Nephron progenitor cell (in vitro differentiated cells): ENCODE measurements around the gene ZDHHC14.
A peak's percentile ranks its signal among the peaks of the same experiment; 100 is the strongest.

ENCODE experiments used
- DNase-seq: peaks from one replicate; pipeline ENCODE4 v3.0.0; 2021
- H3K27ac Mint-ChIP-seq: 2 replicates; pipeline ENCODE4 v1.8.0; 2021; ENCODE audit warnings: mild to moderate bottlenecking, moderate library complexity, mixed read lengths
- H3K27me3 Mint-ChIP-seq: 2 replicates; pipeline ENCODE4 v1.8.0; 2021; ENCODE audit warnings: mild to moderate bottlenecking, low read depth, mixed read lengths; ENCODE audit not compliant: poor library complexity
- H3K36me3 Mint-ChIP-seq: 2 replicates; pipeline ENCODE4 v1.8.0; 2021; ENCODE audit warnings: low read depth, mixed read lengths
- H3K4me1 Mint-ChIP-seq: 2 replicates; pipeline ENCODE4 v1.8.0; 2021; ENCODE audit warnings: mixed read lengths
- H3K4me3 Mint-ChIP-seq: 2 replicates; pipeline ENCODE4 v1.8.0; 2021; ENCODE audit warnings: mild to moderate bottlenecking, moderate library complexity, mixed read lengths
- H3K9me3 Mint-ChIP-seq: 2 replicates; pipeline ENCODE4 v1.8.0; 2021; ENCODE audit warnings: mild to moderate bottlenecking, moderate library complexity, mixed read lengths
- TF ChIP-seq, protein P1 (sequence below): fragments of 200-600 bp; sonication (generic); IDR thresholded peaks from 2 replicates; pipeline ENCODE4 v1.5.0; 2021; ENCODE audit warnings: antibody characterized with exemption

The ZDHHC14 gene

DNA sequence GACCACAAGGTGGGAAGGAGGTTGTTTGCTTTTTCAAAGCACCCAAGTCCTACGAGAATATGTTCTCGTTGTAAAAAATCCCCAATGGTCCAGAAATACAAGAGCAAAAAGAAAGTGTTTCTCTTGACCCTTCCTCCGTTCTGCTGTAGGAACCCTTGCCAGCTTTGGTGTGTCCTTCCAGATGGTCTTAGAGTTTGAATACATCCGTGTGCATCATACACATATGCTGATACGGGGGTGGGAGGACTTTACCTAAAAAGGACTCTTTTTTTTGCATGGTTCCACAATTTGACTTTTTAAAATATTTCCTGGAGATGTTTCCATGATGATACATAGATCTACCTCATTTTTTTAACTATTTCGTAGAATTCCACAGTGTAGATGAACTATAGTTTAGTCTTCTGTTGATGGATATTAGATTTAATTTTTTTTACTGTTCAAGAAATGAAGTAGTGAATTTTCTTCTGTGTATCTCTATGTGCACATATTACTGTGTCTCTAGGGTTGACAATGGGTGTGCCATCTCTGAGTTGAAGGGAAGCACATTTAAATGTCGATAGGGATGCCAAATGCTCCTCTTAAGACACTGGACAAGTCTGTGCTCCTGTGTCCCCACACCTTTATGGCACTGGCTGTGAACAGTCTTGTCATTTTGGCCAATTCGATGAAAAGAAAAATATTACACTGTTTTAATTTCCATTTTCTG is 259.9 kb downstream of the ZDHHC14 start:
- H3K27ac Mint-ChIP-seq: no peak overlapping the region
- H3K4me3 Mint-ChIP-seq: no peak overlapping the region
- H3K4me1 Mint-ChIP-seq: peaks cover 42% of the 10 kb centered on the region
- DNase-seq: no peak
- no peaks in the 10 kb centered on the region for H3K27me3 Mint-ChIP-seq
- TF ChIP-seq, protein P1, sequence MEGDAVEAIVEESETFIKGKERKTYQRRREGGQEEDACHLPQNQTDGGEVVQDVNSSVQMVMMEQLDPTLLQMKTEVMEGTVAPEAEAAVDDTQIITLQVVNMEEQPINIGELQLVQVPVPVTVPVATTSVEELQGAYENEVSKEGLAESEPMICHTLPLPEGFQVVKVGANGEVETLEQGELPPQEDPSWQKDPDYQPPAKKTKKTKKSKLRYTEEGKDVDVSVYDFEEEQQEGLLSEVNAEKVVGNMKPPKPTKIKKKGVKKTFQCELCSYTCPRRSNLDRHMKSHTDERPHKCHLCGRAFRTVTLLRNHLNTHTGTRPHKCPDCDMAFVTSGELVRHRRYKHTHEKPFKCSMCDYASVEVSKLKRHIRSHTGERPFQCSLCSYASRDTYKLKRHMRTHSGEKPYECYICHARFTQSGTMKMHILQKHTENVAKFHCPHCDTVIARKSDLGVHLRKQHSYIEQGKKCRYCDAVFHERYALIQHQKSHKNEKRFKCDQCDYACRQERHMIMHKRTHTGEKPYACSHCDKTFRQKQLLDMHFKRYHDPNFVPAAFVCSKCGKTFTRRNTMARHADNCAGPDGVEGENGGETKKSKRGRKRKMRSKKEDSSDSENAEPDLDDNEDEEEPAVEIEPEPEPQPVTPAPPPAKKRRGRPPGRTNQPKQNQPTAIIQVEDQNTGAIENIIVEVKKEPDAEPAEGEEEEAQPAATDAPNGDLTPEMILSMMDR: no peak
- H3K36me3 Mint-ChIP-seq: no peaks in the 10 kb centered on the region
- no peaks in the 10 kb centered on the region for H3K9me3 Mint-ChIP-seq

DNA sequence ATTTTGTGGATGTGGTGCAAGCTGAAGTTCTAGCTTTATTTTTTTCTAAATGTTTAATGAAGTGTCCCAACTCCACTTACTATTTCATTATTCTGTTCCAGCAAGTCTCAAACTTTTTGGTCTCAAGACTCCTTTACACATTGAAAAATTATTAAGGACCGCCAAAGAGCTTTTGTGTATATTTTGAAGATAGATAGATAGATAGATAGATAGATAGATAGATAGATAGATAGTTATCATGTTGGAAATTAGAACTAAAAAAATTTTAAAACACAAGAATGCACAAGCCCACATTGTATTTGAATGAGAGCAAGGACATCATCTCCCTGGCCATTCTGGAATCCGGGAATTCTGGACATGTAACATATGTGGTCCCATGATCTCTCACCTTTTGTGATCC is 260.8 kb downstream of the ZDHHC14 start:
- H3K4me1 Mint-ChIP-seq: peaks cover 33% of the 10 kb centered on the region
- no peak overlapping the region for H3K4me3 Mint-ChIP-seq
- no peaks in the 10 kb centered on the region for H3K9me3 Mint-ChIP-seq
- TF ChIP-seq, protein P1: no peak
- no peaks in the 10 kb centered on the region for H3K27me3 Mint-ChIP-seq
- DNase-seq: no peak
- no peak overlapping the region for H3K27ac Mint-ChIP-seq
- no peaks in the 10 kb centered on the region for H3K36me3 Mint-ChIP-seq

DNA sequence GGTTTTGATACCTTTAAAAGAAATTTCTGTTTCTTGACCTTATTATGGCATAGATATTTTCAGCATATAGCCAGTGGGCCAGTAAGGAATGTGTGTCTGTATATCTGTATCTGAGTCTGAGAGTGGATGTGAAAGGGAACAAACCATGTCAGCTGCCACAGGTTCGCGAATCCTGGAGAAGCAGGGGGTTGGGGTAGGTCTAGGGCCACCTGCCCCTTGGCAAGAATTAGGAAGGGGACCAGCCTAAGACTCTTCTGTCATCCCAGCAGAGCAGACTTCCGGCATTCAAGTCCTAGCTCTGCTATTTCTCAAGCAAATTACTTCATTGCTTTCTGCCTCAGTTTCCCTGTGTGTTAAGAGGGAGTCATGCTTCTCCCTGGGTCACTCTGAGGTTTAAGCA is 261.7 kb downstream of the ZDHHC14 start:
- no peak overlapping the region for H3K4me3 Mint-ChIP-seq

DNA sequence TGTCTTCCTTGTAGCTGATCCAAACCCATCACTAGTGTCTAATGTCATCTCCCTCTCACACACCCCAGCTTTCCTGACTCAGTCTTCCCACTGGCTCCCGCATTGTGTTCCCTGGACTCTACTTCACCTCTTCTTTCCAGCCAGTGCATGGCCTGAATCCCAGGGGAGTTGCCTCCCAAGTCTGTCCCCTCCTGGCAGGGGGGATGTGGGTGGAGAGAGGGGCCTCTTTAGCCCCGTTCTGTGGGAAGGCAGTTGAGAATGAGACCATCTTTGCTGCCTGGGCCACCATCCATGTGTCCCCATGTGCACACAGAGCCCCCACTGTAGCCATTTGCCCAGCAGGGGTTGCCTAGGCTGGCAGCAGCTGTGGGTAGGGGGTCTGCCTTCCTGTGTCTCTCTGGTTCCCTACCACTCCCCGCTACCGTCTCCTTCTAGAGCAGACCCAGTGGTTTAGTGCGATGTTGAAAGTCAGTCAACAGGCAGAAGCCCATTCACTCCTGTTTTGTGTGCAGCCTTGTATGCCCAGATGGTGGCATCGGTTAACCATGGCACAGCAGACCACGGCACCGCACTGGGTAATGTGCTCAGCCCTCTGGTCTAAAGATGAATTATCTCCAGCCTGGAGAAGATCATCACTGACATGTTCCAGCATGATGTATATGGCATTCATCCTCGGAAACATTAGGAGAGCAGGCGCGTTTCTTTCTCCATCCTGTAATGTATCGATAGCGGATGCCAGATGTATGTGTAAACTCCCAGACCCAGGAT is 263.2 kb downstream of the ZDHHC14 start:
- no peaks in the 10 kb centered on the region for H3K27me3 Mint-ChIP-seq
- H3K4me1 Mint-ChIP-seq: peaks cover 26% of the 10 kb centered on the region
- H3K36me3 Mint-ChIP-seq: no peaks in the 10 kb centered on the region
- H3K27ac Mint-ChIP-seq: no peak overlapping the region
- TF ChIP-seq, protein P1: no peak
- H3K9me3 Mint-ChIP-seq: no peaks in the 10 kb centered on the region
- no peak for DNase-seq
- H3K4me3 Mint-ChIP-seq: no peak overlapping the region

More for the DNA sequence above, 261.7 kb downstream of the ZDHHC14 start:
- H3K9me3 Mint-ChIP-seq: no peaks in the 10 kb centered on the region
- TF ChIP-seq, protein P1: no peak
- H3K27ac Mint-ChIP-seq: no peak overlapping the region
- H3K4me1 Mint-ChIP-seq: peaks cover 24% of the 10 kb centered on the region
- no peaks in the 10 kb centered on the region for H3K27me3 Mint-ChIP-seq
- DNase-seq: no peak
- no peaks in the 10 kb centered on the region for H3K36me3 Mint-ChIP-seq

DNA sequence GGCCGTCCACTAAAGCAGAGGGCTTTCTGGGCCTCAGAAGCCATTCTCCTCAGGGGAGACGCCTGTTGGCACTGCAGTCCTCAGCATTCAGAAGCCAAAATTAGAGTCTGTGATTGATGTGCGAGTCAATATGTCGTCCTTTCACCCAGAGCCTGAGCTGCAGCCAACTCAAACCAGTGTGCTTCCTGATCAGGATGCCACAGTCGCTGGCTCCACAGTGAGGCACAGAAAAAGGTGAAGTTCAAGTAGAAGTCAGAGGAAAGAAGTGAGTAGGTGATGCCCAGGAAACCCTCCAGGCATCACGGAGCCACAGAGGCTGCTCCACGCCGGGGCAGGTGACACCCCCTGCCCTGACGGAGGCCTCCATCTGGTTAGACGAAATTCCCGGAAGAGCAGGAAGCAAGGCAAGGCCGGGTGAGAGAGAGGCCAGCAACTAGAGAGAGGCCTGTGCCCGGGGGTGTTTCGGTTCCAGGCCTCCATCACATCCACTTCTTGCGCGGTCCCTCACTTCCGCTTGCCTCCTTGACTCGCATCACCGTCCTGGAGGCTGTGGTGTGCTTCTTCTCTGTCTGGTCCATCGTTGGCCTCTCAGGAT is 264.3 kb downstream of the ZDHHC14 start:
- Mint-ChIP-seq H3K4me1 (peaks cover 29% of the 10 kb centered on the region), H3K4me3 (no peak overlapping the region), H3K9me3 (no peaks in the 10 kb centered on the region), H3K27me3 (no peaks in the 10 kb centered on the region), H3K36me3 (no peaks in the 10 kb centered on the region), H3K27ac (peak overlapping the region; percentile 86)
- no peak for DNase-seq
- TF ChIP-seq, protein P1: no peak
